Measurements from ENCODE around the gene CERT1. TPM values are rescaled to one million over a fixed set of nuclear protein-coding genes. Genes with fewer than 3 reads are reported as not detected.
A peak's percentile ranks its signal among the peaks of the same experiment; 100 is the strongest.

CERT1 gene
- total and polyA plus RNA-seq, 12 donors: 6.3 to 47.6 (median 37.5) TPM

GRCh38 chr5:75532190-75532589 is 20.8 kb upstream of the CERT1 start:
- Histone ChIP-seq H3K36me3 (peaks cover 0 to 15% (median 0%) of the 10 kb centered on the region in 9 donors), H3K4me1 (peaks cover 0 to 15% (median 10%) of the 10 kb centered on the region in 9 donors), H3K9me3 (peaks cover 0 to 36% (median 14%) of the 10 kb centered on the region in 11 donors), H3K27ac (no peak overlapping the region), H3K4me3 (no peak overlapping the region), H3K27me3 (no peaks in the 10 kb centered on the region)
- intact Hi-C loops (cut with DNase I): no loop called here
- no peak for TF ChIP-seq CTCF (IDR thresholded peaks at IDR 0.05)
- no peak for ATAC-seq
- 98 to 99% methylated on average over 2 of the region's 2 CpGs for WGBS, 2 donors
- no peak for DNase-seq

- peaks cover 0 to 26% (median 8%) of the 10 kb centered on the region in 9 donors for H3K4me1 ChIP-seq
- ATAC-seq: no peak
- no peak overlapping the region for H3K27ac ChIP-seq
- TF ChIP-seq CTCF (IDR thresholded peaks at IDR 0.05): no peak
- H3K36me3 ChIP-seq: peaks cover 0 to 5% (median 0%) of the 10 kb centered on the region in 9 donors
- no peak overlapping the region for H3K4me3 ChIP-seq
- DNase-seq: no peak
- peaks cover 0 to 21% (median 6%) of the 10 kb centered on the region in 11 donors for H3K9me3 ChIP-seq
- H3K27me3 ChIP-seq: no peaks in the 10 kb centered on the region
- intact Hi-C loops (cut with DNase I): no loop called here
These were observed 17.8 kb upstream of the CERT1 start for GRCh38 chr5:75529185-75529584.

GRCh38 chr5:75526070-75526469 is 14.6 kb upstream of the CERT1 start:
- intact Hi-C loops (cut with DNase I): no loop called here
- peaks cover 0 to 14% (median 7%) of the 10 kb centered on the region in 11 donors for H3K9me3 ChIP-seq
- no peak for DNase-seq
- H3K36me3 ChIP-seq: peaks cover 0 to 10% (median 0%) of the 10 kb centered on the region in 9 donors
- no peak overlapping the region for H3K4me3 ChIP-seq
- no peak for TF ChIP-seq CTCF (IDR thresholded peaks at IDR 0.05)
- peaks cover 0 to 46% (median 10%) of the 10 kb centered on the region in 9 donors for H3K4me1 ChIP-seq
- peak overlapping the region in 1 of 10 donors; percentile 46 for H3K27ac ChIP-seq
- 85 to 94% methylated on average over 2 of the region's 2 CpGs for WGBS, 2 donors
- ATAC-seq: no peak
- H3K27me3 ChIP-seq: no peaks in the 10 kb centered on the region

GRCh38 chr5:75525344-75525743 is 13.9 kb upstream of the CERT1 start:
- TF ChIP-seq CTCF (IDR thresholded peaks at IDR 0.05): no peak
- intact Hi-C loops (cut with DNase I): no loop called here
- H3K36me3 ChIP-seq: peaks cover 0 to 17% (median 0%) of the 10 kb centered on the region in 9 donors
- H3K4me3 ChIP-seq: no peak overlapping the region
- H3K4me1 ChIP-seq: peaks cover 0 to 46% (median 10%) of the 10 kb centered on the region in 9 donors
- DNase-seq (no peak), ATAC-seq (no peak)
- H3K27me3 ChIP-seq: no peaks in the 10 kb centered on the region
- peak overlapping the region in 1 of 10 donors; percentile 46 for H3K27ac ChIP-seq
- WGBS, 2 donors: 93% methylated on average over 1 of the region's 1 CpG
- peaks cover 0 to 21% (median 13%) of the 10 kb centered on the region in 11 donors for H3K9me3 ChIP-seq

Data from heart right ventricle (tissue), 16 donors.